Small intestine (tissue), 7 donors: Measurements from ENCODE around the gene CEP152. TPM values are rescaled to one million over a fixed set of nuclear protein-coding genes. Genes with fewer than 3 reads are reported as not detected.
A peak's percentile ranks its signal among the peaks of the same experiment; 100 is the strongest.

Experiments
- DNase-seq, 2 donors: peaks; one replicate each; pipeline versions ENCODE4 v3.0.0 to v3.0.0-alpha.2; 2013
- FAIRE-seq: peaks from 2 replicates; lab custom pipeline; 2012; peaks lifted over from hg19 to GRCh38; lab: Jason Lieb, UNC
- H3K27ac ChIP-seq, 3 donors: one replicate each; pipeline ENCODE4 v1.5.1; 2013; ENCODE audit warnings: low read length in 2 of 3, mild to moderate bottlenecking in 2 of 3, control low read depth in 1 of 3, inconsistent platforms in 1 of 3, low read depth in 1 of 3, moderate library complexity in 1 of 3
- H3K27me3 ChIP-seq, 3 donors: one replicate each; pipeline ENCODE4 v1.6.1; 2013; ENCODE audit warnings: low read length in 3 of 3, inconsistent platforms in 1 of 3; ENCODE audit not compliant: control insufficient read depth in 3 of 3, insufficient read depth in 3 of 3
- H3K36me3 ChIP-seq, 3 donors: one replicate each; pipeline ENCODE4 v1.6.1; 2013; ENCODE audit warnings: low read length in 3 of 3, inconsistent platforms in 1 of 3, low read depth in 1 of 3, mild to moderate bottlenecking in 1 of 3, moderate library complexity in 1 of 3; ENCODE audit not compliant: control insufficient read depth in 3 of 3, insufficient read depth in 2 of 3
- H3K4me1 ChIP-seq, 3 donors: one replicate each; pipeline ENCODE4 v1.6.1; 2013; ENCODE audit warnings: low read length in 2 of 3, inconsistent platforms in 1 of 3, low read depth in 1 of 3, mild to moderate bottlenecking in 1 of 3, moderate library complexity in 1 of 3; ENCODE audit not compliant: control insufficient read depth in 3 of 3, insufficient read depth in 2 of 3
- H3K4me3 ChIP-seq, 3 donors: one replicate each; pipeline ENCODE4 v1.5.1; 2013; ENCODE audit warnings: low read length in 3 of 3, control low read depth in 1 of 3, inconsistent platforms in 1 of 3, low read depth in 1 of 3, mild to moderate bottlenecking in 1 of 3, moderate library complexity in 1 of 3
- H3K9me3 ChIP-seq, 2 donors: one replicate each; pipeline ENCODE4 v1.6.1; 2013; ENCODE audit warnings: low read depth in 1 of 2, low read length in 1 of 2; ENCODE audit not compliant: control insufficient read depth in 2 of 2, insufficient read depth in 1 of 2
- WGBS, 3 donors: extraction: QIAGEN DNeasy Blood & Tissue Kit; methylation state at CpG; one replicate each; pipeline ENCODE4 v1.1.7; 2013; 5-methylcytosine and 5-hydroxymethylcytosine counted together
- polyA plus RNA-seq, 4 donors: library from polyadenylated mRNA; stranded (reverse) in 3 of 4; unstranded in 1 of 4; fragments of 200-250 nt in 3 of 4; fragments of 120-200 nt in 1 of 4; gene quantifications; one replicate each; pipeline versions ENCODE4 v1.2.1 to v1.2.3, GENCODE V29; 2013
- donor health status: healthy with polysubstance abuse.
- donor health status: control.
- donor health status: control.
- donor health status: Bipolar disorder and iron deficiency.
- donor health status: healthy.

CEP152 gene
- polyA plus RNA-seq, 4 donors: 1.1 to 5.8 (median 1.6) TPM

DNA sequence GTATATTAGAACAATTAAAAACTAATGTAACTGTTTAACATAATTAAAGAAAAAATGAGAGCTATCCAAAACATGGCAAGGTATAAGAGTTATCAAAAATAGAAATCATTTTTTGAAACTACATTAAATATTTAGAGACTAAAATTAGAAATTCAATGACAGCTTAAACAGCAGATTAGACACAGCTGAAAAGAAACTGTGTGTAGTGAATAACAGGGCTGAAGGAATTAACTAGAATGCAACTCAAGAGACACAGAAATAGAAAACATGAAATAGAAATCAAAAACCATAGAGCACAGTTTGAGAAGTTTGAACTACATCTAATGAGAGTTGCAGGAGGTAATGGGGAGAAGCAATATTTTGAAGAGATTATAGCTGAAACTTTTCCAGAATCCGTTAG is 105.5 kb downstream of the CEP152 start:
- FAIRE-seq: peak; percentile 57
- DNase-seq: no peak
- WGBS, 3 donors: 75 to 82% (median 75%) methylated on average over 1 of the region's 1 CpG
- H3K4me1 ChIP-seq: no peaks in the 10 kb centered on the region
- no peaks in the 10 kb centered on the region for H3K36me3 ChIP-seq
- no peak overlapping the region for H3K27ac ChIP-seq
- no peak overlapping the region for H3K4me3 ChIP-seq
- no peaks in the 10 kb centered on the region for H3K27me3 ChIP-seq
- H3K9me3 ChIP-seq: no peaks in the 10 kb centered on the region

DNA sequence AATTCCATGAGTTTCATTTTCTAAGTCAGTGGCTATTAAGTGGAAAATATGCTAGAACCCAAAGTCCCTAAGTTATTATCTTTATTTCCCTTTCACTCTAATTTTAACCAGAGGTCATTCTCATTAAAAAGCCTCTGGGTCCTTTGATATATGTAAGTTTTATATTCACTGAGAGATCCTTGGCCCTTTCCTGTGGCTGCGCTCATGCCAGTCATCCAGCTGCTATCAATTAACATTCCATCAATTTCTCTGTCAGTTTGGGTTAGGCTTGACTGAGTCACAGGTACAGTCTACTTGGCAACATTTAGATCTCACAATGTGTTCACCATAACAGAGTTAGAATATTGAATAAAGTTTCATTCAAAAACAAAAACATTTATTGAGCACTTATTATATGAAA is 107.3 kb downstream of the CEP152 start:
- no peaks in the 10 kb centered on the region for H3K27me3 ChIP-seq

GRCh38 chr15:48702569-48703236 is 108.2 kb downstream of the CEP152 start:
- Histone ChIP-seq H3K4me1 (no peaks in the 10 kb centered on the region), H3K9me3 (no peaks in the 10 kb centered on the region), H3K4me3 (no peak overlapping the region), H3K36me3 (no peaks in the 10 kb centered on the region), H3K27ac (no peak overlapping the region), H3K27me3 (no peaks in the 10 kb centered on the region)
- DNase-seq (no peak), FAIRE-seq (no peak)
- WGBS, 3 donors: 94 to 98% (median 98%) methylated on average over 2 of the region's 2 CpGs

More for the DNA sequence above, 107.3 kb downstream of the CEP152 start:
- FAIRE-seq (no peak), DNase-seq (no peak)
- Histone ChIP-seq H3K36me3 (no peaks in the 10 kb centered on the region), H3K9me3 (no peaks in the 10 kb centered on the region), H3K4me1 (no peaks in the 10 kb centered on the region), H3K27ac (no peak overlapping the region), H3K4me3 (no peak overlapping the region)
- 93 to 100% (median 96%) methylated on average over 1 of the region's 1 CpG for WGBS, 3 donors

GRCh38 chr15:48696627-48697312 is 114.1 kb downstream of the CEP152 start:
- H3K27ac ChIP-seq: no peak overlapping the region
- H3K4me1 ChIP-seq: no peaks in the 10 kb centered on the region
- no peaks in the 10 kb centered on the region for H3K27me3 ChIP-seq
- no peaks in the 10 kb centered on the region for H3K36me3 ChIP-seq
- H3K9me3 ChIP-seq: no peaks in the 10 kb centered on the region
- H3K4me3 ChIP-seq: no peak overlapping the region
- WGBS, 3 donors: 40 to 51% (median 49%) methylated on average over 3 of the region's 3 CpGs
- FAIRE-seq (no peak), DNase-seq (no peak)

DNA sequence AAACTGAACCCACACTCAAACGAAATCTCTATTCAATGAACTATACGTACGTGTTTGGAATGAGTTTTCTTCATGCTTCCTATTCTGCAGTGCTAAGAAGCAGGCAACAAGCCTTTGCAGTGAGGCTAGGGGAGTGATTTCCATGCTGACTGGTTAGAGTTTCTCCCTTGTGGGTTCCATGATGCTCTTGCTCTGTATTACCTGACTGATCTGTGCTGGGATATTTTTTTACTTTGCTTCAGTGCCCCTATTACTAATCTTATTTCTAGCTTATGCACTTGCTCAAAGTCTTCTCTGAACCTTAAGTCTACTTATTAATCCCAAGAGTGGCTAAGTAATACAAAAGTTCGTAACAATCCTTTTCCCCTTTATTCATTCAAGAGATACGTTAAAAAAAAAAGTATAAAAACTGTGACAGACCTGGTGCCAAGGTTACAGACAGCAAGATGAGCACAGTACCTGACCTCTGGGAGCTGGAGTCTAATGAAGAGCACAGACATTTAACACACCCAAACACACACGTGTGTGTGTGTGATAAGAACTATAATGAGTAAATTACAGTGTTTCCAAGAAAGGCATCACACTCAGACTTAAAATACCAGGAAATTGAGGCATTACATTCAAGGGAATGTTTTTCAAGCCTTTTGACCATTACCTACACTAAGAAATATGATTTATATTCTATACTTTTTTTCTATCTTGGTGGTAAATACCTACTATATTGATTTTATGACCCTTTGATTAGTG is 114.9 kb downstream of the CEP152 start:
- no peak overlapping the region for H3K27ac ChIP-seq
- no peaks in the 10 kb centered on the region for H3K4me1 ChIP-seq
- H3K36me3 ChIP-seq: no peaks in the 10 kb centered on the region
- no peaks in the 10 kb centered on the region for H3K9me3 ChIP-seq
- FAIRE-seq (no peak), DNase-seq (no peak)
- H3K27me3 ChIP-seq: no peaks in the 10 kb centered on the region
- no peak overlapping the region for H3K4me3 ChIP-seq
- WGBS, 3 donors: 66 to 70% (median 68%) methylated on average over 6 of the region's 6 CpGs

GRCh38 chr15:48695088-48695826 is 115.6 kb downstream of the CEP152 start:
- H3K9me3 ChIP-seq: no peaks in the 10 kb centered on the region
- no peaks in the 10 kb centered on the region for H3K36me3 ChIP-seq
- no peaks in the 10 kb centered on the region for H3K4me1 ChIP-seq
- DNase-seq (no peak), FAIRE-seq (no peak)
- H3K4me3 ChIP-seq: no peak overlapping the region
- no peak overlapping the region for H3K27ac ChIP-seq
- H3K27me3 ChIP-seq: no peaks in the 10 kb centered on the region

DNA sequence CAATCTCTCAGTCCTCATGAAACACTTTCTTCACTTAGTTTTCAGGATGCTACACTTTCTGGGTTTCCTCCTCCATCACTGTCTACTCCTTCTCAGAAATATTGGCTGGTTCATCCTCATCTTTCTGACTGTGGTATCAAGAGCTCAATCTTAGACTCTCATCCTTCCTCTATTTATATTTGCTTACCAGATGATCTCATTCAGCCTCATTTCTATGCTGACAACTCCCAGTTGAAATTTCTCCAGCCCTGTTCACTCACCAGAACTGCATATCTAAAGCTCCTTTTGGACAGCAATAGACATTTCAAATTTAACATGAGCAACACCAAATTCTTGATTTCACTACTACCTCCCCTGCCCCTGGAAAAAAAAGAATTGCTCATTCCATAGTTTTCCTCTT is 117.4 kb downstream of the CEP152 start:
- Histone ChIP-seq H3K4me1 (no peaks in the 10 kb centered on the region), H3K27me3 (no peaks in the 10 kb centered on the region), H3K4me3 (no peak overlapping the region), H3K36me3 (no peaks in the 10 kb centered on the region), H3K9me3 (no peaks in the 10 kb centered on the region), H3K27ac (no peak overlapping the region)
- FAIRE-seq (no peak), DNase-seq (no peak)

GRCh38 chr15:48688493-48688892 is 122.4 kb downstream of the CEP152 start:
- Histone ChIP-seq H3K27me3 (no peaks in the 10 kb centered on the region), H3K27ac (no peak overlapping the region), H3K4me3 (no peak overlapping the region), H3K9me3 (no peaks in the 10 kb centered on the region), H3K4me1 (no peaks in the 10 kb centered on the region), H3K36me3 (no peaks in the 10 kb centered on the region)
- DNase-seq (no peak), FAIRE-seq (no peak)
- WGBS, 3 donors: 43 to 48% (median 44%) methylated on average over 2 of the region's 2 CpGs
